Breast epithelium (tissue), 4 donors: ENCODE data around the gene AKT3. TPM values are rescaled to one million over a fixed set of nuclear protein-coding genes. Genes with fewer than 3 reads are reported as not detected.

Experiments used
- DNase-seq, 2 donors: peaks; one replicate each; pipeline ENCODE4 v3.0.0-alpha.2; 2019; ENCODE audit warnings: low spot score in 2 of 2
- H3K27ac ChIP-seq, 2 donors: fragments of 200-600 bp; sonication (generic) in 1 of 2; one replicate each; pipeline ENCODE4 v1.5.1; 2016 to 2019; ENCODE audit warnings: mild to moderate bottlenecking in 1 of 2
- H3K27me3 ChIP-seq, 2 donors: fragments of 200-600 bp; sonication (generic) in 1 of 2; one replicate each; pipeline versions ENCODE4 v1.5.1 to v1.6.0; 2017 to 2019; ENCODE audit warnings: control low read depth in 1 of 2, mild to moderate bottlenecking in 1 of 2
- H3K36me3 ChIP-seq: fragments of 200-600 bp; one replicate; pipeline ENCODE4 v1.5.1; 2019
- H3K4me1 ChIP-seq, 2 donors: fragments of 200-600 bp; sonication (generic); one replicate each; pipeline ENCODE4 v1.5.1; 2016 to 2019; ENCODE audit warnings: control low read depth in 1 of 2
- H3K4me3 ChIP-seq, 3 donors: fragments of 200-600 bp; sonication (generic); 1 replicate in 2 of 3; 2 replicates in 1 of 3; pipeline ENCODE4 v1.5.1; 2016 to 2019; ENCODE audit warnings: mild to moderate bottlenecking in 3 of 3, moderate library complexity in 2 of 3
- H3K9me3 ChIP-seq, 2 donors: fragments of 200-600 bp; sonication (generic) in 1 of 2; one replicate each; pipeline ENCODE4 v1.5.1; 2016 to 2019; ENCODE audit warnings: control low read depth in 1 of 2
- POLR2A ChIP-seq: fragments of 450-650 bp; IDR thresholded peaks from one replicate; pipeline ENCODE4 v1.6.1; 2016; ENCODE audit warnings: antibody characterized with exemption, mild to moderate bottlenecking, moderate library complexity
- POLR2AphosphoS5 ChIP-seq, 3 donors: sonication (generic); formaldehyde crosslinking; IDR thresholded peaks; one replicate each; pipeline ENCODE4 v1.6.1; 2017; ENCODE audit warnings: antibody characterized with exemption in 3 of 3
- intact Hi-C: fragments of 100-400 bp; cut with DNase I; formaldehyde crosslinking; loops from one replicate; pipeline ENCODE4 v1.15.1; 2023; ENCODE audit warnings: low total_unique reads
- total RNA-seq, 3 donors: library from RNA; depleted of rRNA; stranded (reverse); fragments of >200 nt; gene quantifications; one replicate each; pipeline ENCODE4 v1.1.0, GENCODE V29; 2016
- TF ChIP-seq, protein P1 (sequence below), 3 donors: fragments of 450-650 bp; IDR thresholded peaks; one replicate each; pipeline ENCODE4 v1.5.1; 2016 to 2017; ENCODE audit warnings: antibody characterized with exemption in 3 of 3, mild to moderate bottlenecking in 3 of 3, moderate library complexity in 3 of 3

Gene AKT3
- total RNA-seq, 3 donors from 2014 or later, result 49.6 to 58.7 (median 58.7) TPM

- no peaks in the 10 kb centered on the region for H3K36me3 ChIP-seq
- no peak for DNase-seq
- no peak overlapping the region for H3K27ac ChIP-seq
- no peak for TF ChIP-seq POLR2AphosphoS5 (IDR thresholded peaks at IDR 0.05)
- TF ChIP-seq, protein P1, sequence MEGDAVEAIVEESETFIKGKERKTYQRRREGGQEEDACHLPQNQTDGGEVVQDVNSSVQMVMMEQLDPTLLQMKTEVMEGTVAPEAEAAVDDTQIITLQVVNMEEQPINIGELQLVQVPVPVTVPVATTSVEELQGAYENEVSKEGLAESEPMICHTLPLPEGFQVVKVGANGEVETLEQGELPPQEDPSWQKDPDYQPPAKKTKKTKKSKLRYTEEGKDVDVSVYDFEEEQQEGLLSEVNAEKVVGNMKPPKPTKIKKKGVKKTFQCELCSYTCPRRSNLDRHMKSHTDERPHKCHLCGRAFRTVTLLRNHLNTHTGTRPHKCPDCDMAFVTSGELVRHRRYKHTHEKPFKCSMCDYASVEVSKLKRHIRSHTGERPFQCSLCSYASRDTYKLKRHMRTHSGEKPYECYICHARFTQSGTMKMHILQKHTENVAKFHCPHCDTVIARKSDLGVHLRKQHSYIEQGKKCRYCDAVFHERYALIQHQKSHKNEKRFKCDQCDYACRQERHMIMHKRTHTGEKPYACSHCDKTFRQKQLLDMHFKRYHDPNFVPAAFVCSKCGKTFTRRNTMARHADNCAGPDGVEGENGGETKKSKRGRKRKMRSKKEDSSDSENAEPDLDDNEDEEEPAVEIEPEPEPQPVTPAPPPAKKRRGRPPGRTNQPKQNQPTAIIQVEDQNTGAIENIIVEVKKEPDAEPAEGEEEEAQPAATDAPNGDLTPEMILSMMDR (IDR thresholded peaks at IDR 0.05), result no peak
- intact Hi-C loops, result no loop called here
- H3K27me3 ChIP-seq, result no peaks in the 10 kb centered on the region
- no peaks in the 10 kb centered on the region for H3K9me3 ChIP-seq
- H3K4me1 ChIP-seq, result no peaks in the 10 kb centered on the region
- H3K4me3 ChIP-seq, result peak overlapping the region in 1 of 3 donors; percentile 85
These were observed 1.7 kb upstream of the AKT3 start for GRCh38 chr1:243851765-243852164.

- Histone ChIP-seq H3K27me3 (no peaks in the 10 kb centered on the region), H3K36me3 (no peaks in the 10 kb centered on the region), H3K27ac (peak overlapping the region; percentile 95 to 98), H3K4me1 (no peaks in the 10 kb centered on the region), H3K4me3 (peak overlapping the region; percentile 85 to 96 (median 88)), H3K9me3 (no peaks in the 10 kb centered on the region)
- DNase-seq, result no peak
- no peak for TF ChIP-seq POLR2AphosphoS5 (IDR thresholded peaks at IDR 0.05)
- TF ChIP-seq, protein P1 (IDR thresholded peaks at IDR 0.05), result no peak
- TF ChIP-seq POLR2A, result no peak
- intact Hi-C loops, result no loop called here
These were observed 1.3 kb upstream of the AKT3 start for GRCh38 chr1:243851257-243851756.

DNA sequence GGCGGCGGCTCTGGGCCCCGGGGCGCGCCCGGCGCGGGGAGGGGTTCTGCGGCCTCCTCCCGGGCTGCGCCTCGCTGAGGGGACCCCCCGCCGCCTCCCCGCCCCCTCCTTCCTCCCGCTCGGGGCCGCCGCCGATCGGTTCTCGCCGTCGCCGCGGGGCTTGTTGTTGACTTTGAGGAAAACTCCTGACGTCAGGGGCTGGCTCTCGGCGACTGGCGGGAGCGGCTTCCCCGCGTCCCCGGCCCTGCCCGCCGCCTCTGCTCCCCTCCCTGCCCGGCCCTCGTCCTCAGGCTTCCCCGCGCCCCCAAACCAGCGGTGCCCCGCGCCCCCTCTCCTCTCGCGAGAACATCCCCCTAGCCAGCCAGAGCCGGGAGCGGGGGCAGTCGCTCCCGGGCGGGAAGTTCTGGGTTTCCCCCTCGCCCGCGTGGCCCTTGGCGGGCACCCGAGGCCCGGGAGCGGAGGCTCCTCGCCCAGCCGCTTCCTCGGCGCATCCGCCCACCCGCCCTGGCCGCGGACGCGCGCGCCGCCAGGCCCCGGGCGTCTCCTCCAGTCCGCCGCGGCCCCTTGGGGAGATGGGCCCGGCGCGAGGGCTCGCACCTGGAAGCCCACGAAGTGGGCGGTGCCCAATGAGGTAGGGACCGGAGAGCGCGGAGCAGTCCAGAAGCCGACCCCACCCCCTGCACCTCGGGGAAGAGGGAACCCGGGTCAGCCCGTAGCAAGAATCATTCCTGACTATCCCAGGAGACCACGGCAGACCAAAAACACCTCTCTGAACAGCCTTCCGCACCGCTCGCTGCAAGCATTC lies 611 bp upstream of the AKT3 start:
- no peaks in the 10 kb centered on the region for H3K4me1 ChIP-seq
- H3K4me3 ChIP-seq, result peak overlapping the region; percentile 85 to 96 (median 88)
- peak overlapping the region; percentile 95 to 98 for H3K27ac ChIP-seq
- H3K9me3 ChIP-seq, result no peaks in the 10 kb centered on the region
- TF ChIP-seq POLR2AphosphoS5 (IDR thresholded peaks at IDR 0.05), result peak in 2 of 3 donors; percentile 11 to 44
- TF ChIP-seq, protein P1 (IDR thresholded peaks at IDR 0.05), result no peak
- no peak for TF ChIP-seq POLR2A
- no peaks in the 10 kb centered on the region for H3K36me3 ChIP-seq
- intact Hi-C loops, result no loop called here
- no peaks in the 10 kb centered on the region for H3K27me3 ChIP-seq
- DNase-seq, result peak; percentile 75 to 77

DNA sequence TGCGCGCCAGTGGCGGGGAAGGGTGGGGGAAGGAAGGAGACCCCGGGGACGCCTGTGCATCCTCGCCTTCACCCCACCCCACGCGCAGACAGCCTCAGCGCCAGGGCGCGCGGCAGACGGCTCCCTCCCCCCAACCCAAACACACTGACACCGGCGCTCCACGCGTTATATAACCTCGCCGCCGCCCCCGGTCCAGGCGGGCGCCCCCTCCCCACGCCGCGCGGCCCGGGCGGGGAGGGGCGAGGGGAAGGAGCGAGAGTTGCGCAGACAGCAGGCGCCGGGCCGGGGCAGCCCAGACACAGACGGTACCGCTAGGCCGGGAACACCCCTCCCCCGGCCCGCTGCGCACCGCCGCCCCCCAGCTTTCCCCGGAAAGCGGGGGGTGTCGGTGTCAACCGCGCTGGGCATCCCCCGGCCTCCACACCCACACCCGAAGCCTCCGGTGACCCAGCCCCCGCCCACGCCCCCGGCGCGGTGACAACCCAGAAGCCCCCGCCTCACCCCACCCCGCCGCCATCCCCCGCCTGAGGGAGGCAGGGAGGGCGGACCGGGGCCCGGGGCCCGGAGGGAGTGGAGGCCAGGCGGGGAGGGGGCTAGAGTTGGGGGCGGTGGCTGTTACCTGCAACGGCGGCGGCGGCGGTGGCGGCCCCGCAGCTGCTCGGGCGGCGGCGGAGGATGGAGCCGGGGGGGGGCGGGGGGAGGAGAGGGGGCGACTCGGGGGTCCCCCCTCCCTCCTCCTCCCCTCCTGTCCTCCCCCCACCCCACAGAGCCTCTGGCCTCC lies 432 bp downstream of the AKT3 start:
- no peak for DNase-seq
- Histone ChIP-seq H3K4me1 (no peaks in the 10 kb centered on the region), H3K9me3 (no peaks in the 10 kb centered on the region), H3K27me3 (no peaks in the 10 kb centered on the region), H3K4me3 (peak overlapping the region; percentile 85 to 96 (median 88)), H3K36me3 (no peaks in the 10 kb centered on the region), H3K27ac (peak overlapping the region; percentile 95 to 98)
- intact Hi-C loops, result no loop called here
- TF ChIP-seq, protein P1 (IDR thresholded peaks at IDR 0.05), result no peak
- TF ChIP-seq POLR2AphosphoS5 (IDR thresholded peaks at IDR 0.05), result no peak
